Panc1 (cell line): ENCODE results near the gene LRRC8B. TPM values are rescaled to one million over a fixed set of nuclear protein-coding genes. Genes with fewer than 3 reads are reported as not detected.

Experiments
- ATAC-seq: fragments of 200-7000 bp; cut with Tn5 transposase; 2 replicates; pipeline ENCODE4 v1.9.1; 2020; ENCODE audit warnings: mild to moderate bottlenecking, moderate library complexity
- BruUV-seq: library from RNA; stranded (reverse); fragments of 400-500 nt; replicated peaks from 2 replicates; lab custom pipeline; 2021; lab: Mats Ljungman, UMichigan
- CTCF ChIA-PET: fragments of 300-600 bp; sonication (Branson Sonifier 250); formaldehyde crosslinking; loops from one replicate; lab custom pipeline; 2022; ENCODE audit warnings: antibody characterized with exemption; lab: Charles Lee
- POLR2A ChIA-PET: fragments of 300-600 bp; sonication (Branson Sonifier 250); formaldehyde crosslinking; loops from one replicate; lab custom pipeline; 2022; ENCODE audit warnings: antibody characterized with exemption; lab: Charles Lee
- DNase-seq: peaks from one replicate; pipeline ENCODE4 v3.0.0-alpha.2; 2010; ENCODE audit warnings: low read depth, low spot score
- H3K27ac ChIP-seq: 2 replicates; pipeline ENCODE4 v1.5.1; 2011; ENCODE audit warnings: mild to moderate bottlenecking, low read length, inconsistent platforms
- H3K27me3 ChIP-seq: fragments of 200-500 bp; sonication (Bioruptor generic); 2 replicates; pipeline ENCODE4 v1.6.0; 2014; ENCODE audit warnings: low read length, inconsistent platforms; ENCODE audit not compliant: control insufficient read depth, insufficient read depth
- H3K36me3 ChIP-seq: fragments of 200-500 bp; sonication (Bioruptor generic); 2 replicates; pipeline ENCODE4 v1.5.1; 2014; ENCODE audit warnings: inconsistent platforms, mild to moderate bottlenecking, low read length, moderate library complexity; ENCODE audit not compliant: control insufficient read depth, insufficient read depth
- H3K4me1 ChIP-seq: 2 replicates; pipeline ENCODE4 v1.5.1; 2011; ENCODE audit warnings: inconsistent platforms, mild to moderate bottlenecking, low read length, moderate library complexity; ENCODE audit not compliant: control insufficient read depth, insufficient read depth
- H3K4me3 ChIP-seq, 2 experiments: 2 replicates each; pipeline ENCODE4 v1.5.1; 2011 to 2012; ENCODE audit warnings: low read depth in 2 of 2, low read length in 2 of 2, mild to moderate bottlenecking in 2 of 2, inconsistent platforms in 1 of 2, moderate library complexity in 1 of 2
- H3K9me3 ChIP-seq: fragments of 200-500 bp; sonication (Bioruptor generic); 2 replicates; pipeline ENCODE4 v1.5.1; 2014; ENCODE audit warnings: low read depth, mild to moderate bottlenecking, inconsistent platforms, low read length, moderate library complexity; ENCODE audit not compliant: control insufficient read depth, insufficient read depth
- CTCF ChIP-seq: fragments of 450-650 bp; IDR thresholded peaks from 2 replicates; pipeline ENCODE4 v1.5.1; 2017; ENCODE audit warnings: mild to moderate bottlenecking
- POLR2AphosphoS5 ChIP-seq: IDR thresholded peaks from 2 replicates; pipeline ENCODE4 v1.6.1; 2012; ENCODE audit warnings: mild to moderate bottlenecking, low read depth, low read length, moderate library complexity
- REST ChIP-seq, 2 experiments: IDR thresholded peaks; 2 replicates each; pipeline ENCODE4 v1.6.1; 2011 to 2012; ENCODE audit warnings: low read depth in 2 of 2, control low read depth in 1 of 2, low read length in 1 of 2, mild to moderate bottlenecking in 1 of 2, moderate library complexity in 1 of 2; ENCODE audit not compliant: insufficient read depth in 1 of 2
- SIN3A ChIP-seq: IDR thresholded peaks from 2 replicates; pipeline ENCODE4 v1.6.1; 2012; ENCODE audit warnings: low read depth, mild to moderate bottlenecking, low read length, moderate library complexity, borderline replicate concordance; ENCODE audit not compliant: insufficient read depth
- TCF7L2 ChIP-seq: IDR thresholded peaks from 2 replicates; pipeline ENCODE4 v1.6.1; 2011; ENCODE audit warnings: mild to moderate bottlenecking, low read depth, low read length, inconsistent platforms
- in situ Hi-C: cut with HindIII; loops from 2 replicates; pipeline ENCODE4 v1.10.0; 2016; ENCODE audit warnings: low sequenced_read_pairs, low pct_unique_long_range_greater_than_20kb
- intact Hi-C: fragments of 100-400 bp; cut with micrococcal nuclease; formaldehyde crosslinking; loops from one replicate; pipeline ENCODE4 v1.10.0; 2022; ENCODE audit not compliant: unreplicated experiment
- total RNA-seq: library from RNA; stranded (reverse); gene quantifications from one replicate; pipeline ENCODE4 v1.2.1, GENCODE V29; 2021; ENCODE audit not compliant: unreplicated experiment

Gene LRRC8B
- total RNA-seq, 1 experiment from 2014 or later = 27.3 TPM

DNA sequence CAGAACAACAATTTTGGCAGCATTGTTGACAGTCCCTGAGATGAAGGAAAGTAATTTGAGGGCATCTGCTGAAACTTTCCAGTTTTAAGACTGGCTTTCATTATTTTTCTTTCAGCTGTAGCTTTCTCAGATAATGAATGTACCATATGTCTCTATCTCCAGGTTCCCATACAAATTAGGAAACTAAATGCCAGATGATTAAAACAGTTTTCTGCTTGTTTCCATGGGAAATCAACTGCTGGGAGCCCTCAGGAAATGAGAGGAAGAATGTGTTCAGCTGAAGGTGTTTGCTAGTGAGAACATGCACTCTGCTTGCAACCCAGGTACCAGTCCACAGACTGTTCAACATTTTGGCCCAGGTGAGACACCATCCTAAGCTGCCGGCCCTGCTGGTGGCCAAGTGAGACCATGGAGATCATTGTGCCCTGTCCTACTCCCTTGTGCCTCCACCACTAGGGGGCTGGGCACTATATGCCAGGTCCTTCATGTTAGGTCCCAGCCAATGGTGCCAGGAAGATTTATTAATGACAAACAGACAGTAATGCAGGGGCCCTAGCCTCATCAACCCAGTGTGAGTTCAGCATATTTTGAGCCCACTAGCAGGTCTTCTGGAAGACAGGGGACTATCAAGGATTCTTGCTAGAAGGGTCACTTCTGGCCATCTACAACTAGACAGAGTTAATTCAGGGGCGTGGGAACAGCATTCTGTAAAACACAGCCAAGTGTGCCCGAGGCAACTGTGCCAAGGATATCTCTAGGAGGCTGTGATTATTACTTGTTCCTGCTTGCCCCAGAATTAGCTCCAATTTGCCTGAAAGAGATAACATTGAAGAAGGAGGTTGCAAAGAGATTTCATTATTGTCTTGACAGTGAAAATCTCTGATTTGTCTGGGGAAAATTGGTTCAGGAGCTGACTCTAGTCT is 91.3 kb downstream of the LRRC8B start:
- Histone ChIP-seq H3K4me1 (no peaks in the 10 kb centered on the region), H3K27me3 (no peaks in the 10 kb centered on the region), H3K4me3 (no peak overlapping the region), H3K36me3 (no peaks in the 10 kb centered on the region), H3K27ac (no peak overlapping the region), H3K9me3 (no peaks in the 10 kb centered on the region)
- ChIA-PET CTCF (interaction anchor here (0.6 to 0.9 kb wide), 2 partner anchors 31 to 147 kb away, joined by 3 to 9 read pairs; no protein-coding TSS in a partner anchor), POLR2A (no interaction called here)
- no TSS peak for BruUV-seq
- intact Hi-C loops = no loop called here
- in situ Hi-C loops = no loop called here
- TF ChIP-seq CTCF (peak; percentile 70), SIN3A (no peak), TCF7L2 (no peak)
- DNase-seq (no peak), ATAC-seq (peak; percentile 83)

GRCh38 chr1:89616844-89617627 is 92.4 kb downstream of the LRRC8B start:
- no peak for TF ChIP-seq TCF7L2
- TF ChIP-seq REST (IDR thresholded peaks at IDR 0.05; ENCODE audit: insufficient read depth in 1 of 2, low read depth in 2 of 2, low read length in 1 of 2) = no peak
- no peak for TF ChIP-seq POLR2AphosphoS5
- TF ChIP-seq SIN3A = no peak
- no peak for TF ChIP-seq CTCF
- ChIA-PET CTCF (no interaction called here), POLR2A (no interaction called here)
- H3K9me3 ChIP-seq = no peaks in the 10 kb centered on the region
- no peaks in the 10 kb centered on the region for H3K27me3 ChIP-seq
- in situ Hi-C loops = no loop called here
- DNase-seq (no peak), ATAC-seq (no peak)
- BruUV-seq = no TSS peak
- no peak overlapping the region for H3K27ac ChIP-seq
- no peak overlapping the region for H3K4me3 ChIP-seq
- intact Hi-C loops = no loop called here
- no peaks in the 10 kb centered on the region for H3K36me3 ChIP-seq
- H3K4me1 ChIP-seq = no peaks in the 10 kb centered on the region
